ENCODE data around the gene CAMTA1. TPM values are rescaled to one million over a fixed set of nuclear protein-coding genes. Genes with fewer than 3 reads are reported as not detected.

CAMTA1 gene
- polyA plus RNA-seq, 1 of the 3 experiments (the other 2 are of a cell fraction), result 63.1 TPM

DNA sequence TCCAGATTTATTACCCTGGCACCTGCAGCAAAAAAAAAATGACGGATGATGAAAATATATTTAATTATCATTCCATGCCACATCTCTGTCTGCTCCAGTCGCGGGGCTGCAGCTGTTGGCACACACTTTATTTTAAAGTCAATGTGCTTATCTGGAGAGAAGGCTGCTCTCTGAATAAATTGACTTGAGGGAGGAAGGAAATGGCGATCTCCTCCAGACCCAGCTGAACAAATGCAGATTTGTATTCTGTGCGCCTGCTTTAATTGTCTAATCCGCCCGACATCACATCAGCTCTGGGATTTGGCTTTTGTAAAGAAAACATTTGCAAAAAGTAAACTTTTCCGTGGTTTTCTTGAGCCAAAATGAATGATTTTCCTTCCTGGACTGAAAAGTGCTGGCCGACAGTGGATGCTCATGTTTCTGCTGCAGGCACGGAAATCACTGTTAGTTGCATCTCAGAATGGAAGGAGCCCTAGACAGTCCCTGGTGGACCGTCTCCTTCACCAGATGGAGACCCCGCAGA, 150.2 kb downstream of the CAMTA1 start:
- peak overlapping the region; percentile 59 for H3K4me2 ChIP-seq
- no peaks in the 10 kb centered on the region for H4K20me1 ChIP-seq (ENCODE audit: insufficient read depth)
- WGBS (ENCODE audit: low lambda C conversion rate), result 12% methylated on average over 9 of the region's 12 CpGs
- H2AFZ ChIP-seq (ENCODE audit: low read depth), result no peak overlapping the region
- no peaks in the 10 kb centered on the region for H3K9me3 ChIP-seq
- H3F3A ChIP-seq (replicated peaks; ENCODE audit: insufficient read depth), result no peaks in the 10 kb centered on the region
- peak; percentile 64 for DNase-seq
- CTCF ChIA-PET, result interaction anchor here (1.1 kb wide), 1 partner anchor 113 kb away, joined by 5 read pairs; no protein-coding TSS in a partner anchor
- H3K9me2 ChIP-seq, result no peaks in the 10 kb centered on the region
- H3K79me2 ChIP-seq (ENCODE audit: insufficient read depth), result no peaks in the 10 kb centered on the region
- peaks cover 0 to 18% of the 10 kb centered on the region in 2 experiments; a peak in 2 of 4 replicates for H3K4me1 ChIP-seq (ENCODE audit: control insufficient read depth in 1 of 2, insufficient read depth in 2 of 2, low read depth in 1 of 2, low read length in 1 of 2)
- no peak overlapping the region for H3K9ac ChIP-seq
- no peaks in the 10 kb centered on the region; the same call in 1 of the 2 replicates for H3K27me3 ChIP-seq (ENCODE audit: insufficient read depth)
- POLR2A ChIA-PET, result interaction anchor here (0.6 kb wide), 1 partner anchor 149 kb away, joined by 3 read pairs; no protein-coding TSS in a partner anchor
- H3K4me3 ChIP-seq (ENCODE audit: low read depth in 2 of 2, low read length in 1 of 2), result peak overlapping the region; percentile 24 to 47
- TF ChIP-seq POLR2AphosphoS5 (IDR thresholded peaks at IDR 0.05; ENCODE audit: low read depth, low read length) (no peak), EZH2phosphoT487 (IDR thresholded peaks at IDR 0.05; ENCODE audit: borderline replicate concordance, low read depth) (no peak), GATA2 (CRISPR knock-in tag; IDR thresholded peaks at IDR 0.05) (peak; percentile 47; the same call in 1 of the 2 replicates), TEAD4 (IDR thresholded peaks at IDR 0.05; ENCODE audit: borderline replicate concordance, insufficient read depth) (no peak), FOSL2 (IDR thresholded peaks at IDR 0.05; ENCODE audit: borderline replicate concordance, low read depth) (no peak), RCOR1 (IDR thresholded peaks at IDR 0.05; ENCODE audit: low read length) (peak; percentile 50; the same call in 1 of the 2 replicates), TCF12 (IDR thresholded peaks at IDR 0.05) (no peak), SIN3A (IDR thresholded peaks at IDR 0.05; ENCODE audit: borderline replicate concordance, low read depth, low read length) (no peak), RAD21 (IDR thresholded peaks at IDR 0.05; ENCODE audit: low read length) (no peak), RFX5 (IDR thresholded peaks at IDR 0.05; ENCODE audit: low read length) (no peak), TAF1 (IDR thresholded peaks at IDR 0.05; ENCODE audit: borderline replicate concordance, low read depth, low read length) (no peak), SMC3 (IDR thresholded peaks at IDR 0.05; ENCODE audit: low read depth, low read length) (no peak), FOXJ3 (CRISPR knock-in tag; IDR thresholded peaks at IDR 0.05) (no peak), MEF2A (IDR thresholded peaks at IDR 0.05; ENCODE audit: borderline replicate concordance, low read depth) (no peak), EP300 (IDR thresholded peaks at IDR 0.05; ENCODE audit: borderline replicate concordance in 1 of 2, low read depth in 1 of 2, low read length in 1 of 2) (peak in 1 of 2 experiments; percentile 45; a peak in 1 of 4 replicates), ELF1 (IDR thresholded peaks at IDR 0.05) (no peak), FOXM1 (IDR thresholded peaks at IDR 0.05; ENCODE audit: low read depth) (no peak), JUND (IDR thresholded peaks at IDR 0.05) (no peak), GABPA (IDR thresholded peaks at IDR 0.05; ENCODE audit: low read depth) (no peak), MXI1 (IDR thresholded peaks at IDR 0.05; ENCODE audit: low read depth, low read length) (no peak)
- TF ChIP-seq, protein P1, sequence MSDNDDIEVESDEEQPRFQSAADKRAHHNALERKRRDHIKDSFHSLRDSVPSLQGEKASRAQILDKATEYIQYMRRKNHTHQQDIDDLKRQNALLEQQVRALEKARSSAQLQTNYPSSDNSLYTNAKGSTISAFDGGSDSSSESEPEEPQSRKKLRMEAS (IDR thresholded peaks at IDR 0.05; ENCODE audit: low read depth), result no peak
- TF ChIP-seq, protein P2, sequence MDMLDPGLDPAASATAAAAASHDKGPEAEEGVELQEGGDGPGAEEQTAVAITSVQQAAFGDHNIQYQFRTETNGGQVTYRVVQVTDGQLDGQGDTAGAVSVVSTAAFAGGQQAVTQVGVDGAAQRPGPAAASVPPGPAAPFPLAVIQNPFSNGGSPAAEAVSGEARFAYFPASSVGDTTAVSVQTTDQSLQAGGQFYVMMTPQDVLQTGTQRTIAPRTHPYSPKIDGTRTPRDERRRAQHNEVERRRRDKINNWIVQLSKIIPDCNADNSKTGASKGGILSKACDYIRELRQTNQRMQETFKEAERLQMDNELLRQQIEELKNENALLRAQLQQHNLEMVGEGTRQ (IDR thresholded peaks at IDR 0.05; ENCODE audit: borderline replicate concordance, low read depth, low read length), result no peak
- TF ChIP-seq, protein P3, sequence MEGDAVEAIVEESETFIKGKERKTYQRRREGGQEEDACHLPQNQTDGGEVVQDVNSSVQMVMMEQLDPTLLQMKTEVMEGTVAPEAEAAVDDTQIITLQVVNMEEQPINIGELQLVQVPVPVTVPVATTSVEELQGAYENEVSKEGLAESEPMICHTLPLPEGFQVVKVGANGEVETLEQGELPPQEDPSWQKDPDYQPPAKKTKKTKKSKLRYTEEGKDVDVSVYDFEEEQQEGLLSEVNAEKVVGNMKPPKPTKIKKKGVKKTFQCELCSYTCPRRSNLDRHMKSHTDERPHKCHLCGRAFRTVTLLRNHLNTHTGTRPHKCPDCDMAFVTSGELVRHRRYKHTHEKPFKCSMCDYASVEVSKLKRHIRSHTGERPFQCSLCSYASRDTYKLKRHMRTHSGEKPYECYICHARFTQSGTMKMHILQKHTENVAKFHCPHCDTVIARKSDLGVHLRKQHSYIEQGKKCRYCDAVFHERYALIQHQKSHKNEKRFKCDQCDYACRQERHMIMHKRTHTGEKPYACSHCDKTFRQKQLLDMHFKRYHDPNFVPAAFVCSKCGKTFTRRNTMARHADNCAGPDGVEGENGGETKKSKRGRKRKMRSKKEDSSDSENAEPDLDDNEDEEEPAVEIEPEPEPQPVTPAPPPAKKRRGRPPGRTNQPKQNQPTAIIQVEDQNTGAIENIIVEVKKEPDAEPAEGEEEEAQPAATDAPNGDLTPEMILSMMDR (IDR thresholded peaks at IDR 0.05), result no peak
- TF ChIP-seq, protein P4, sequence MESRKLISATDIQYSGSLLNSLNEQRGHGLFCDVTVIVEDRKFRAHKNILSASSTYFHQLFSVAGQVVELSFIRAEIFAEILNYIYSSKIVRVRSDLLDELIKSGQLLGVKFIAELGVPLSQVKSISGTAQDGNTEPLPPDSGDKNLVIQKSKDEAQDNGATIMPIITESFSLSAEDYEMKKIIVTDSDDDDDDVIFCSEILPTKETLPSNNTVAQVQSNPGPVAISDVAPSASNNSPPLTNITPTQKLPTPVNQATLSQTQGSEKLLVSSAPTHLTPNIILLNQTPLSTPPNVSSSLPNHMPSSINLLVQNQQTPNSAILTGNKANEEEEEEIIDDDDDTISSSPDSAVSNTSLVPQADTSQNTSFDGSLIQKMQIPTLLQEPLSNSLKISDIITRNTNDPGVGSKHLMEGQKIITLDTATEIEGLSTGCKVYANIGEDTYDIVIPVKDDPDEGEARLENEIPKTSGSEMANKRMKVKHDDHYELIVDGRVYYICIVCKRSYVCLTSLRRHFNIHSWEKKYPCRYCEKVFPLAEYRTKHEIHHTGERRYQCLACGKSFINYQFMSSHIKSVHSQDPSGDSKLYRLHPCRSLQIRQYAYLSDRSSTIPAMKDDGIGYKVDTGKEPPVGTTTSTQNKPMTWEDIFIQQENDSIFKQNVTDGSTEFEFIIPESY (IDR thresholded peaks at IDR 0.05; ENCODE audit: borderline replicate concordance, low read depth), result no peak
- H3K27ac ChIP-seq (ENCODE audit: low read depth in 2 of 2, low read length in 1 of 2), result peak overlapping the region in 1 of 2 experiments; percentile 53; a peak in 2 of 4 replicates
- H3K36me3 ChIP-seq (replicated peaks in 1 of 2; ENCODE audit: control insufficient read depth in 1 of 2, insufficient read depth in 2 of 2, low read length in 1 of 2), result no peaks in the 10 kb centered on the region
